GM18909 (cell line): Measurements from ENCODE around the gene PNPT1.
"Not testable (repeated sequence)": the region's sequence is repeated elsewhere in the genome, so short reads cannot be mapped to it uniquely, and the experiment has no call there.

ENCODE experiments used
- ATAC-seq: cut with Tn5 transposase; IDR thresholded peaks from one replicate; pipeline ENCODE4 v1.9.1; 2021; ENCODE audit warnings: mild to moderate bottlenecking; ENCODE audit not compliant: unreplicated experiment, poor library complexity

The PNPT1 gene

GRCh38 chr2:55692740-55693139 lies 904 bp downstream of the PNPT1 start:
- not testable (repeated sequence) for ATAC-seq

DNA sequence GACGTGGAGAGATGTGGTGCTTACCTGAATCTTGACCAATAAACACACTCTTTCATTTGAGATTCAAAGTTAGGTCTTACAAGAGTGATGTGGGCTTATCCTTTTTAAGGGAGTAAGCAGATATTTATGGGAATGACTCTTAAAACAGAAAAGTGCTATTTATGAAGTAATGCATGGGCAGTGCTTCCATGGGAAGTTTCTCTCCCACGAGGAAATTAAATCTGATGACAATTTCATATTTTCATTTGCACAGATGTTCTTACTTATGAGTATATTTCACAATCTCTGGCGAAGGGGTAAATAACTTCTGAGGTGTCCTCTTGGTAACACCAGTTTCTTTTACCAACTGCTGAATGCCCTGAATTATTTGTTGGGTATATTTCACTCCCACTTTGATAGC lies 21.0 kb downstream of the PNPT1 start:
- ATAC-seq, result no peak

DNA sequence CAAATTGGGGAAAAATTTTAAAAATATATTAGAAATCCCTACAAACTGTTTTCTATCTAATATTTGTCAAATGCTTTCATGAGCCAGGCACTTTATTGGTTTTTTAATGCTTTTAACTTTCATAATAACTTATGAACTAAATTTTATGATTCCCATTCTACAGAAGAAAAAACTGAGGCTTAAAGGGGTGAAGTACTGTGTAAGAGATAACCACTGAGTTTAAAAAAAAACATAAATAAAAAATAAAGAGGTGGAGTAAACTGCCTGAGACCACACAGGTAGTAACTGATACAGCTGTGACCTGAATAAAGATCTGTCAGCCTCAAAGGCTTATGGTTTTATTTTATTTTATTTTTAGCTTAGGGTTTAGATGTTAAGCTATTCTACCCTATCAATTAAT lies 24.7 kb downstream of the PNPT1 start:
- ATAC-seq, result no peak

DNA sequence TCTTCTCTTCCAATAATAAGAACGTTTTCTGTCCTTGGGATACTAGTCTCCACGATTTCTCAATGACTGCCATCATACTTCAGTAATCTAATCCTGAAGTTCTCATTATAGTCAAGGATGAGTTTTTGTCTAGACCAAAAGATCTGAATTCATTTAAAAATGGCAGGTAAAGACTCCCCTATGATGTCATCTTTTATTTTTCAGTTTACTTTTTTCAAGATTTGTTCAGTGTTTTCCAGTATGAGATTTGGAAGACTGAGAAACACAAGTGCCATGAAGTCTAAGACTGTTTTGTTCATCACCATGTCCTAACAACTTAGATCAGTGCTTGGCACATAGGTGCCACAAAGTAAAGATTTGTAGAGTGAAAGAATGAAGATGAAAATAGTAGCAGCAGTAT lies 40.4 kb downstream of the PNPT1 start:
- ATAC-seq, result no peak

DNA sequence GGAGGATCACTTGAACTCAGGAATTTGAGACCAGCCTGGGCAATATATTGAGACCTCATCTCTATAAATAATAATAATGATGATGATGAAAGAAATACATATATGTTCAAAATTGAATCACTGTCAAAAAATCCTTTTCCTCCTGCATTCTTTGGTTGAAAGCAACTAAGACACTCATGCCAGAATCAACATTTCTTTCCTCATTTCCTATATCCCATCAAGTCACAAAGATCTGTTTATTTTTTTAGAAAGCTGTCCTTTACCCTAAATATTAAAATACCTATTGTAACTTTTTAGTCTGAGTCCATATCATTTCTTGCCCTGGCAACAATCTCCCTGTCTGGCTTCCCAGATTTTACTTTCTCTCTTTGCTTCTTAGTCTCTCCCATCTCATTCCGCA lies 44.4 kb downstream of the PNPT1 start:
- no peak for ATAC-seq

DNA sequence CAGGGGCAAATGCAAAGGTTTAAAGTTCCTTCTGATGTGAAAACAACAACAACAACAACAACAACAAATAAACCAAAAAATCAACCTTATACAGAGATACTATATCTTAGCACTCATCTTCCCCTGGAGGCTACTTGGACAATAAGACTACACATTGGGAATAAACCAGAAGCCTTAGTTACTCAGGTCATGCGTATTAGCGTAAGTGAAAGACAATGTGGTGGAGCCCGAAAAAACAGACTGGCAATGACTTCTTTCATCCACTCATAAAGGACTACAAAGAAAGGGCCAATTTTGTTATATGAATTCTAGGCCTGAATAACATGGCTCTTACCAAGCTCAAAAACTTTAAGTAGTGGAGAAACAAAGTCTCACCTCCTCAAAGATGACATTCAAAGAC lies 56.8 kb downstream of the PNPT1 start:
- no peak for ATAC-seq

GRCh38 chr2:55628931-55629330 lies 64.7 kb downstream of the PNPT1 start:
- ATAC-seq, result no peak

DNA sequence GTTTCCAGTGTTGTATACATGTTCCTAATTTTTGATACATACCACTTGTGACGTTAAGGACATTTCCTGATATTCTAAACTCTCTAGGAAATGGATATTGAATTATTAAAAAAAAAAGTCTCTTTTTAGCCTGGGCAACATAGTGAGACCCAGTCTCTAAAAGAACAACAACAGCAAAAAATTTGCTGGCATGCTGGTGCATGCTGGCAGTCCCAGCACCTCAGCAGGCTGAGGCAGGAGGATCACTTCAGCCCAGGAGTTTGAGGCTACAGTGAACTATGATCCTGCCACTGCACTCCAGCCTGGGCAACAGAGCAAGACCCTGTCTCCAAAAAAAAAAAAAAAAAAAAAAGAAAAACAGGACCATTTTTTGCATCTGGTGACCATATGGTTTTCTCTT lies 65.7 kb downstream of the PNPT1 start:
- ATAC-seq, result no peak

DNA sequence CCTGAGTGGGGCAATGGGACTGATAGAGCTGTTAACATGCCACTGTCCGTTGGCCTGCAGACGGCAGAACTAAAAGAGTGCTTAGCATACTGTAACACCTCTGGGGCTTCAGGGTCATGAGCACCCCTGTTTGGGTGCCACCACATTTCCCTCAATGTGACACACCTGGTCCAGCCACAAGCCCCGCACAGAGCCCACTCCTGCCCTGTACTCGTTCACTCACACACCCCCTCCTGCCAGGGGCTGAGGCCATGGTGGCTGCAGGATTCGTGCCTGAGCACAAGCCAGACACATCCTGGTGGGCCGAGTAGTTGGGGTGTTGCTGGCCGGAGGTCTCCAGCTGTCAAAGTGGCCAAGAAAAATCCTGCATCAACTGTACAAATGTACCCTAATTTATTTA lies 71.8 kb downstream of the PNPT1 start:
- no peak for ATAC-seq

GRCh38 chr2:55620123-55620779 lies 73.4 kb downstream of the PNPT1 start:
- ATAC-seq, result no peak

DNA sequence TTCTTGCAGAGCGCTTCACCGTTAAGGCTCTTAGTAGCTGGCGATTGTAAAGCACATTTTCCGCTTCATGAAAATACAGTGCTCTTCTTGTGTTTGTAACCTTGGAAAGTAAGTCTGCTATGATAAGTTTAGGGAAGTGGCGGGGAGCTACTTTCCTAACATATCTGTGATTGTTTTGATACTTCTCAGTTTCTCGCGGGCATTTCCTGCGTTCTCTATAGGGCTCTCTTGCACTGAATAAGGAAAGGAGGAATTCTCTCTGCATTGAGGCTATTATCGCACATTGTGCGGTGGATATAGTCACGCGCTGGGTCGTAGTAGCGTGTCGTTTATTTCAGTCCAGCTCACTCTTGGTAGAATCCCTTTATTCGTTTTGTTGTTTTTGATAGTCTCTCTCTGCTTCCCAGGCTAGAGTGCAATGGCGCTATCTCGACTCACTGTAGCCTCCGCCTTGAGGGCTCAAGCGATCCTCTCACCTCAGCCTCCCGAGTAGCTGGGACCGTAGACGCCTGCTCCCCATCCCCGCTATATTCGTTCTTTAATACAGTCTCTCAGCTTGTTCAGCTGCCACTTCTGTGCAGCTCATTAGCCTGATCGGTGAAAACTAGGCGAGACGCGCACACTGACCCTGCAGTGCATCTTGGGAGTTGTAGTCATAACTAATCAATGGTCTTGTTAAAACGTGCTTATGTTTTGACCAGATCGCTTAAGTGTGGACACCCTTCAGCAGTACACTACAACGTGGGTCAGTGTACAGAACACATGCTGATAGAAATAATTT lies 75.2 kb downstream of the PNPT1 start:
- peak; percentile 45 for ATAC-seq

DNA sequence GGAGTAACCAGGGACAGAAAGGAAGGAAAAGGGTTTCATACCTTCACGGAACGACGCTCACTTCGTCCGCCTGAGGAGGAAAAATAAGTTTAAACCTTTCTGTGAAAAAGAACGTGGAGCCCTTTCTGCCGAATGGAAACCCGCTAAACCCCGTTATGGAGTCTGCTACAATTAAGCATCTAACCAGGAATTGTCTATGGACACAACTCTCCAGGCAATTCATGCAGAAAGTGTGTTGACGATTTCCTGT lies 75.7 kb downstream of the PNPT1 start:
- ATAC-seq, result no peak

DNA sequence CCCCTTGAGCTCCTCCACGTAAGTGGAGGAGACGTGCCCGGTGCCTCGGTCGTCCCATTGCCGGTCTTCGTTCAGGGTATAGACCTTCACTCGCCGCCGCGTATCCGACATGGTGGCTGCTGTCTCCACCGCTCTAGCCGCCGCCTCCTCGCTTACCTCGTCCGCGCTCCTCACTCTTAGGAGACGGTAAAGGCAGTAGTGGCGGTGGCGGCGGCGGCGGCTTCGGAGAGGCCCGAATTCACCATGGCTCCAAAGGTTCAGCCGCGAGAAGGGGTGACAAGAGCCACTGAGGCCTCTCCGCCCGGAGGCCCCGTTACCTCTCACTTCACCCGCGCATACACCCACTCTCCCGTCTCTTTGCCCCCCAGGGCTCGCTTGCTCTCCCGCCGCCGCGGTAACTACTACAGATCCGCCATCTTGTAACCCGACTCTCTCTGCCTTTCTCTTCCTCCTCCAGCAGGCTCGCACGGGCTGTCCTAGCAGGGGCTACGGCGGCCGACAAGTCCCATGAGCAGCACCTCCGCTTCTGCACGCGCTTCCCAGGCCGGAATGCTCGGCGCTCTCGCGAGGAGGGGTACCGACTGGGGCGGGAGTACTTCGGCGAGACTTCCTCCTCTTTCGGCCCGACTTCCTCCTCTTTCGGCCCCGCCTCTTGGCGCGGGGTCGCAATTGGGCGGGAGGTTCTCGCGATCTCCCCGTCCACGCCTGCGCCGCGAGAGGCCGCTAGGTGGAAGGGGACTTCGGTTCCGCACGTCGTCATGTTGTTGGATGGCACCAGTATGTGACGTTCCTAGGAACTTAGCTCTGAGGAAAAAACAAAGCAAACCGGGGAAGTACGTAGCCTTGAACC lies 76.2 kb downstream of the PNPT1 start, which contains the start of gene PPP4R3B:
Gene PPP4R3B (minus strand): TSS at position 448 of the 850 bp plus-strand sequence. CDS start 337 bp downstream, at position 111.
- peak; percentile 87 for ATAC-seq

DNA sequence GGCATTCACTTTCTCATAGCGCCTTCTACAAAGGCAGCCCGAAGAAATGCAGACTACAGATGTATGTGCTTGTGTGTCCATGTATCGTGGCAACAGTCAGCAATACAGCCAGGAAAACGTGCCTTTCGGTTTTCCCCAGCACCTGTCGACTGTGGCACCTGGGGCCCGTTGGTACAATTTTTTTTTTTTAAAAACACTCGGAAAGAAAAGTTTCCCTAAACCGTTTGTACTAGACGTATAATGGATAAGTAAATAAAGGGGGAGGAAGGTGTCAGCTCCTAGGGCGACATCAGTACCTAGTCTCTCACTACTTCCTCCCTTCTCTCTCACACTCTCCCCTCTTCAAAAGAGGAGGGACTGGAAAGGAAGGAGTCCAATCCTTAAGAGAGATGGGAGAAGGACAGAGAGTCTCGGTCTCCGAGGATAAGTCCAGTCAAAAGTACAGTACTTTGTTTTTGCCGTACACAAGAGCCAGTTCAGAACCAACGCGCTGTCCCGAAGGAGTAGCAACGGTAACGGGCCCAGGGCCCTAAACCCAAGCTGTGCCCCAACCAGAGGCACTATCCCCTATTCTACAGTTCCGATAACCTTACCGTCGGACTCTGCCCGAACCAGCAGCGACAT lies 77.0 kb downstream of the PNPT1 start:
- peak; percentile 22 for ATAC-seq

DNA sequence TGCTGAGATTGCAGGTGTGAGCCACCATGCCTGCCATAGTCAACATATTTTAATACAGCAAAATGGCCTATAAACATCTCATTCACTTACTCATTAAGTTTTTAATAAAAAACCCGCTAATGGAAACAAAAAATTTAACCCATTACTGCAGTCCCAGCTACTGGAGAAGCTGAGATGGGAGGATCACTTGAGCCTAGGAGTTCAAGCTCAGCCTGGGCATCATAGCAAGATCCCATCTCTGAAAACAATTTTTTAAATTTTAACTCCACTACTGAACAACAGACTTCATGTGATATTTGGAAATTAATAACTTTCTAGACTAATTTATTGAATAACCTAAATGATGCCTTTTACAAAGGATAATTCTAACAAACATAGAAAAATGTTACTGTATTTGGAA lies 81.6 kb downstream of the PNPT1 start:
- no peak for ATAC-seq

- ATAC-seq, result no peak
Observed at GRCh38 chr2:55610954-55611743, 82.5 kb downstream of the PNPT1 start.

GRCh38 chr2:55609938-55610578 lies 83.6 kb downstream of the PNPT1 start:
- ATAC-seq, result no peak

DNA sequence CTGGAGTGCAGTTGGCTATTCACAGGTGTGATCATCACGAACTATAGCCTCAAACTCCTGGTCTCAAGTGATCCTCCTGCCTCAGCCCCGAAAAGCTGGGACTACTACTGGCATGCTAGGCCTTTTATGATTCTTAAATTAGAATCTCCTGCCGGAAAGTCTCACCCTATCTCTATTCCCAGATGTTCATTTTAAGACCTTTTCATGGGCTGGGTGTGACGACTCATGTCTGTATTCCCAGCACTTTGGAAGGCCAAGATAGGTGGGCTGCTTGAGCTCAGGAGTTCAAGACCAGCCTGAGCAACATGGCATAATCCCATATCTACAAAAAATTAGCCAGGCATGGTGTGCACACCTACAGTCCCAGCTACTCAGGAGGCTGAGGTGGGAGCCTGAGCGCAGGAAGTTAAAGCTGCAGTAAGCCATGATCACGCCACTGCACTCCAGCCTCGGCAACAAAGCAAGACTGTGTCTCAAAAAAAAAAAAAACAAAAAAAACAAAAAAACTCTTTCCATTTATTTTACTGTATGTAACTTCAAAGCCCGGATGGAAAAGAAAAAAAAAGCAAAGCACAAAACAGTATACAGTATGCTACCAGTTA lies 84.3 kb downstream of the PNPT1 start:
- no peak for ATAC-seq

- ATAC-seq, result no peak
Observed at GRCh38 chr2:55607717-55608116, 85.9 kb downstream of the PNPT1 start.
